HepG2 (cell line): ENCODE measurements around the gene TRIM66. TPM values are rescaled to one million over a fixed set of nuclear protein-coding genes. Genes with fewer than 3 reads are reported as not detected.
A peak's percentile ranks its signal among the peaks of the same experiment; 100 is the strongest.

Experiments
- ASH2L ChIP-seq: fragments of 300-600, 200-600 bp; sonication (generic); IDR thresholded peaks from 2 replicates; pipeline ENCODE4 v1.7.0; 2017; ENCODE audit warnings: low read depth, mild to moderate bottlenecking, moderate library complexity, mixed read lengths, low read length; ENCODE audit not compliant: insufficient read length
- CCAR2 ChIP-seq: fragments of 200-400 bp; formaldehyde crosslinking; optimal IDR thresholded peaks from 2 replicates; pipeline ENCODE3; 2018; ENCODE audit warnings: low read depth, mild to moderate bottlenecking, low read length, moderate library complexity
- DPF2 ChIP-seq: sonication (generic); formaldehyde crosslinking; IDR thresholded peaks from 2 replicates; pipeline ENCODE4 v1.4.0; 2020; ENCODE audit warnings: mild to moderate bottlenecking, low read depth, missing genetic modification reagents, borderline replicate concordance
- ETV5 ChIP-seq: IDR thresholded peaks from 2 replicates; pipeline ENCODE4 v1.6.1; 2018; ENCODE audit warnings: missing biosample characterization, missing genetic modification reagents, inconsistent platforms, borderline replicate concordance
- MXI1 ChIP-seq: IDR thresholded peaks from 3 replicates; pipeline ENCODE4 v1.6.1; 2012; ENCODE audit warnings: low read depth, low read length, inconsistent platforms, borderline replicate concordance
- NFIB ChIP-seq: sonication (generic); formaldehyde crosslinking; IDR thresholded peaks from 2 replicates; pipeline ENCODE4 v1.9.0; 2021; ENCODE audit warnings: missing genetic modification reagents, mild to moderate bottlenecking, borderline replicate concordance
- RNF2 ChIP-seq: fragments of 450-650 bp; conservative IDR thresholded peaks from 2 replicates; pipeline ENCODE4 v1.6.1; 2016; ENCODE audit warnings: low read depth
- SNAPC5 ChIP-seq: sonication (generic); formaldehyde crosslinking; IDR thresholded peaks from 2 replicates; pipeline ENCODE4 v1.8.1; 2023; ENCODE audit warnings: mild to moderate bottlenecking, missing genetic modification reagents, borderline replicate concordance
- TEAD2 ChIP-seq: sonication (generic); formaldehyde crosslinking; IDR thresholded peaks from 2 replicates; pipeline ENCODE4 v1.9.0; 2021; ENCODE audit warnings: missing genetic modification reagents
- TFE3 ChIP-seq: IDR thresholded peaks from 2 replicates; pipeline ENCODE4 v1.6.1; 2016
- XBP1 ChIP-seq: sonication (generic); formaldehyde crosslinking; IDR thresholded peaks from 2 replicates; pipeline ENCODE4 v1.5.0; 2020; ENCODE audit warnings: missing genetic modification reagents
- ZFP91 ChIP-seq: sonication (generic); formaldehyde crosslinking; IDR thresholded peaks from 2 replicates; pipeline ENCODE4 v1.9.0; 2022; ENCODE audit warnings: missing genetic modification reagents, mild to moderate bottlenecking, borderline replicate concordance
- ZGPAT ChIP-seq: IDR thresholded peaks from 2 replicates; pipeline ENCODE4 v1.6.1; 2016; ENCODE audit warnings: mild to moderate bottlenecking
- ZNF260 ChIP-seq: sonication (generic); formaldehyde crosslinking; IDR thresholded peaks from 2 replicates; pipeline ENCODE4 v1.4.0; 2020; ENCODE audit warnings: missing genetic modification reagents, low read depth, mild to moderate bottlenecking, borderline replicate concordance
- ZNF383 ChIP-seq: sonication (generic); formaldehyde crosslinking; IDR thresholded peaks from 2 replicates; pipeline ENCODE4 v1.4.0; 2020; ENCODE audit warnings: missing genetic modification reagents, mild to moderate bottlenecking, borderline replicate concordance
- ZNF557 ChIP-seq: sonication (generic); formaldehyde crosslinking; IDR thresholded peaks from 2 replicates; pipeline ENCODE4 v1.4.0; 2020; ENCODE audit warnings: missing genetic modification reagents
- ZNF703 ChIP-seq: sonication (generic); formaldehyde crosslinking; IDR thresholded peaks from 2 replicates; pipeline ENCODE4 v1.5.1; 2020; ENCODE audit warnings: missing genetic modification reagents, mild to moderate bottlenecking, moderate library complexity, borderline replicate concordance
- polyA plus RNA-seq, 8 experiments: library from polyadenylated mRNA; depleted of rRNA in 3 of 8; stranded (reverse) in 7 of 8; unstranded in 1 of 8; fragments of >200 nt; fragmentation: Illumina TruSeq in 4 of 8; extraction: Trizol in 4 of 8; gene quantifications; 2 replicates each; pipeline versions ENCODE4 v1.2.1 to v1.2.3, GENCODE V29; 2011 to 2016; ENCODE audit warnings: low read depth in 4 of 8, missing spikeins in 1 of 8, mixed read lengths in 1 of 8; ENCODE audit not compliant: insufficient read depth in 1 of 8
- total RNA-seq, 5 experiments: library from RNA; depleted of rRNA; stranded (reverse); fragments of >200 nt; fragmentation: Illumina TruSeq; extraction: Trizol; gene quantifications; 2 replicates each; pipeline ENCODE4 v1.2.3, GENCODE V29; 2016; ENCODE audit warnings: low read depth in 1 of 5
- TF ChIP-seq, protein P1 (sequence below): sonication (generic); formaldehyde crosslinking; IDR thresholded peaks from 2 replicates; pipeline ENCODE4 v1.5.0; 2020; ENCODE audit warnings: mild to moderate bottlenecking, missing genetic modification reagents
- TF ChIP-seq, protein P2 (sequence below): sonication (generic); formaldehyde crosslinking; IDR thresholded peaks from 2 replicates; pipeline ENCODE4 v1.8.0; 2022; ENCODE audit warnings: mild to moderate bottlenecking, missing genetic modification reagents, moderate library complexity

Gene TRIM66
- total and polyA plus RNA-seq, 2 of the 13 experiments (the other 11 are each of a cell fraction or from before 2014, with no cell fraction given): 4.9 to 6.1 TPM

- TF ChIP-seq ZFP91 (CRISPR knock-in tag) (peak; percentile 70; the same call in 1 of the 2 replicates), ZNF260 (CRISPR knock-in tag) (no peak), ZNF383 (CRISPR knock-in tag) (no peak), ZNF703 (no peak), ZNF557 (CRISPR knock-in tag) (no peak), TFE3 (CRISPR knock-in tag) (peak; percentile 67; the same call in 1 of the 2 replicates), ZGPAT (CRISPR knock-in tag) (peak; percentile 65), ASH2L (peak; percentile 52), RNF2 (no peak), TEAD2 (CRISPR knock-in tag) (no peak), DPF2 (CRISPR knock-in tag) (no peak), CCAR2 (no peak), ETV5 (CRISPR knock-in tag) (no peak), SNAPC5 (CRISPR knock-in tag) (no peak), MXI1 (0 out of 3 replicates have a peak, but pooled peaks have one; percentile 41), XBP1 (CRISPR knock-in tag) (no peak), NFIB (no peak)
- TF ChIP-seq, protein P1, sequence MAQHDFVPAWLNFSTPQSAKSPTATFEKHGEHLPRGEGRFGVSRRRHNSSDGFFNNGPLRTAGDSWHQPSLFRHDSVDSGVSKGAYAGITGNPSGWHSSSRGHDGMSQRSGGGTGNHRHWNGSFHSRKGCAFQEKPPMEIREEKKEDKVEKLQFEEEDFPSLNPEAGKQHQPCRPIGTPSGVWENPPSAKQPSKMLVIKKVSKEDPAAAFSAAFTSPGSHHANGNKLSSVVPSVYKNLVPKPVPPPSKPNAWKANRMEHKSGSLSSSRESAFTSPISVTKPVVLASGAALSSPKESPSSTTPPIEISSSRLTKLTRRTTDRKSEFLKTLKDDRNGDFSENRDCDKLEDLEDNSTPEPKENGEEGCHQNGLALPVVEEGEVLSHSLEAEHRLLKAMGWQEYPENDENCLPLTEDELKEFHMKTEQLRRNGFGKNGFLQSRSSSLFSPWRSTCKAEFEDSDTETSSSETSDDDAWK (CRISPR knock-in tag): no peak
- TF ChIP-seq, protein P2, sequence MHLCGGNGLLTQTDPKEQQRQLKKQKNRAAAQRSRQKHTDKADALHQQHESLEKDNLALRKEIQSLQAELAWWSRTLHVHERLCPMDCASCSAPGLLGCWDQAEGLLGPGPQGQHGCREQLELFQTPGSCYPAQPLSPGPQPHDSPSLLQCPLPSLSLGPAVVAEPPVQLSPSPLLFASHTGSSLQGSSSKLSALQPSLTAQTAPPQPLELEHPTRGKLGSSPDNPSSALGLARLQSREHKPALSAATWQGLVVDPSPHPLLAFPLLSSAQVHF: no peak
Measured at GRCh38 chr11:8593935-8594909, 88.2 kb downstream of the TRIM66 start, which contains the start of gene STK33 (continued).
